Colonic mucosa (tissue), 4 donors: ENCODE measurements around the gene MLPH. TPM values are rescaled to one million over a fixed set of nuclear protein-coding genes. Genes with fewer than 3 reads are reported as not detected.

Experiments
- DNase-seq: peaks from one replicate; pipeline ENCODE4 v3.0.0-alpha.2; 2020
- H3K27ac ChIP-seq: fragments of 200-600 bp; one replicate; pipeline ENCODE4 v1.8.0; 2021
- H3K27me3 ChIP-seq: fragments of 200-600 bp; one replicate; pipeline ENCODE4 v1.8.0; 2021
- H3K36me3 ChIP-seq: fragments of 200-600 bp; one replicate; pipeline ENCODE4 v1.8.0; 2021
- H3K4me1 ChIP-seq: fragments of 200-600 bp; one replicate; pipeline ENCODE4 v1.8.0; 2021; ENCODE audit warnings: mild to moderate bottlenecking
- H3K4me3 ChIP-seq: fragments of 200-600 bp; one replicate; pipeline ENCODE4 v1.8.0; 2021
- H3K9ac ChIP-seq, 2 donors: one replicate each; pipeline ENCODE4 v1.7.0; 2013; ENCODE audit warnings: control low read depth in 2 of 2, low read depth in 2 of 2, low read length in 2 of 2
- H3K9me3 ChIP-seq: fragments of 200-600 bp; one replicate; pipeline ENCODE4 v1.8.0; 2021
- CTCF ChIP-seq: fragments of 200-600 bp; IDR thresholded peaks from one replicate; pipeline ENCODE4 v1.8.0; 2022; ENCODE audit warnings: antibody characterized with exemption, mild to moderate bottlenecking
- intact Hi-C: fragments of 100-400 bp; cut with DNase I; formaldehyde crosslinking; loops from one replicate; pipeline ENCODE4 v1.14.1; 2022
- total RNA-seq, 2 donors: library from RNA; stranded (reverse); fragmentation: NEBNext Ultra II Directional in 1 of 2; extraction: Animal tissue kit (Norgen Biotek cat#: 25700) in 1 of 2; gene quantifications; one replicate each; pipeline ENCODE4 v1.2.1, GENCODE V29; 2021
- donor health status: healthy.
- donor health status: DM: no; HTN: no; CAD: no.
- donor health status: DM: no; HTN: no; CAD: no.

MLPH gene
- total RNA-seq, 2 donors from 2014 or later: 87.9 to 111 TPM

DNA sequence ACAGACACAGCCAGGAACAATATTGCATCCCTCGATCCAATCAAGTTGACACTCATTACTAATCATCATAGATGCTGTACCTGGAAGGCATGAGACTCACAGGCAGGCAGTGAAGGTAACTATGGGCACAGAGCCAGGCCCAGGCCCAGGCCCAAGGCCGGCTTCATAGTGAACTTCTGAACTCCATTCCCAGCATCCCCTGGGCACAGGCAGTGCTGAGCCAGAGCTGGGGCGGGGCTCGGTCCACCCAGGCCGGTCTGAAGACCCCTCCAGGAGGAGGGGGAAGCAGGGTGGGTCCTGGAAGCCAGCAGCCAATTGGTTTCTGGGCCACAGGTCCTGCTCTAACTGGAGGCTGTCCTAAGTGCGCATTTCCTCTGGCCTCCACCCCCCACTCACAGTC lies 37.6 kb downstream of the MLPH start:
- Histone ChIP-seq H3K27me3 (no peaks in the 10 kb centered on the region), H3K36me3 (no peaks in the 10 kb centered on the region), H3K9ac (no peak overlapping the region), H3K27ac (no peak overlapping the region), H3K4me3 (no peak overlapping the region), H3K4me1 (no peaks in the 10 kb centered on the region), H3K9me3 (no peaks in the 10 kb centered on the region)
- no peak for DNase-seq
- intact Hi-C loops: no loop called here
- no peak for TF ChIP-seq CTCF

- no peak overlapping the region for H3K4me3 ChIP-seq
- DNase-seq: no peak
- intact Hi-C loops: no loop called here
- no peak for TF ChIP-seq CTCF
- H3K4me1 ChIP-seq: no peaks in the 10 kb centered on the region
- no peak overlapping the region for H3K9ac ChIP-seq
- H3K27me3 ChIP-seq: no peaks in the 10 kb centered on the region
- H3K27ac ChIP-seq: no peak overlapping the region
- no peaks in the 10 kb centered on the region for H3K36me3 ChIP-seq
- no peaks in the 10 kb centered on the region for H3K9me3 ChIP-seq
These were observed 38.6 kb downstream of the MLPH start for GRCh38 chr2:237525559-237526157.

DNA sequence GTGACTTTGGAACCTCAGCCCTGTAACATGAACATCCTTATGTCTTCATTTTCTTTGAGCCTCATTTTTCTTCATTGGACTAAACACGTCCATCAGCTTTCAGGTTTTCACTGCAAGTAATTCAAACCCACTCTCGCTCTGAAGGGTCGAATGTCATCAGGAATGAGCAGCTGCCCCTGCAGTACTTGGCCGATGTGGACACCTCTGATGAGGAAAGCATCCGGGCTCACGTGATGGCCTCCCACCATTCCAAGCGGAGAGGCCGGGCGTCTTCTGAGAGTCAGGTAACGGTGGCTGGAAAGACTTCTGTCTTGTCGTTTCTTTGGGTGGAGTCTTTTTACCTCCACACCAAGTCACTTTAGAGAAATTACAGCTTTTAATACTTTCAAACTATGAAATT lies 40.2 kb downstream of the MLPH start:
- Histone ChIP-seq H3K4me3 (no peak overlapping the region), H3K27ac (no peak overlapping the region), H3K9me3 (no peaks in the 10 kb centered on the region), H3K27me3 (no peaks in the 10 kb centered on the region), H3K36me3 (no peaks in the 10 kb centered on the region), H3K4me1 (no peaks in the 10 kb centered on the region), H3K9ac (no peak overlapping the region)
- no peak for TF ChIP-seq CTCF
- intact Hi-C loops: no loop called here
- no peak for DNase-seq

DNA sequence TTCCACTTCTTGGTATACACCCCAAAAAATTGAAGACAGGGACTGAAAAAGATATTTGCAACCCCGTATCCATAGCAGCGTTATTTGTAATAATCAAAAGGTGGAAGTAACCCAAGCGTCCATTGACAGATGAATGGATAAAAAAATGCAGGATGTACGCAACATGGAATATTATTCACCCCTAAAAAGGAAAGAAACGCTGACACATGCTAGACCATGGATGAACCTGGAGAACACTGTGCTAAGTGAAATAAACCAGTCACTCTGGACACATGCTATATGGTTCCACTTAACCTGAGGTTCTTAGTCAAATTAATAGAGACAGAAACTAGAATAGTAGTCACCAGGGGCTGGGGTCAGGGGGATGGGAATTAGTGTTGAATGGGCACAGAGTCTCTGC lies 40.7 kb downstream of the MLPH start:
- Histone ChIP-seq H3K9ac (no peak overlapping the region), H3K4me1 (no peaks in the 10 kb centered on the region), H3K27me3 (no peaks in the 10 kb centered on the region), H3K27ac (no peak overlapping the region), H3K4me3 (no peak overlapping the region), H3K9me3 (no peaks in the 10 kb centered on the region), H3K36me3 (no peaks in the 10 kb centered on the region)
- no peak for DNase-seq
- intact Hi-C loops: no loop called here
- TF ChIP-seq CTCF: no peak

GRCh38 chr2:237529452-237530402 lies 42.7 kb downstream of the MLPH start:
- H3K4me3 ChIP-seq: no peak overlapping the region
- H3K4me1 ChIP-seq: no peaks in the 10 kb centered on the region
- TF ChIP-seq CTCF: no peak
- no peak overlapping the region for H3K27ac ChIP-seq
- intact Hi-C loops: no loop called here
- H3K9ac ChIP-seq: no peak overlapping the region
- DNase-seq: no peak
- no peaks in the 10 kb centered on the region for H3K9me3 ChIP-seq
- no peaks in the 10 kb centered on the region for H3K27me3 ChIP-seq
- no peaks in the 10 kb centered on the region for H3K36me3 ChIP-seq
